Astrocyte of the cerebellum (primary cell): ENCODE measurements around the gene NTM.

ENCODE experiments used
- DNase-seq: peaks from one replicate; pipeline ENCODE4 v3.0.0-alpha.2; 2011; ENCODE audit warnings: low read depth
- H3K4me3 ChIP-seq: 2 replicates; pipeline ENCODE4 v1.5.1; 2011; ENCODE audit warnings: mild to moderate bottlenecking, low read depth, low read length, moderate library complexity
- CTCF ChIP-seq: IDR thresholded peaks from 2 replicates; pipeline ENCODE4 v1.5.1; 2012; ENCODE audit warnings: low read length, low read depth, moderate library complexity, mild to moderate bottlenecking; ENCODE audit errors: missing control alignments
- in situ Hi-C: cut with HindIII; loops from 2 replicates; pipeline ENCODE4 v1.10.0; 2017; ENCODE audit warnings: low sequenced_read_pairs

Gene NTM

GRCh38 chr11:131481971-131482370, 111.6 kb downstream of the NTM start:
- no peak overlapping the region for H3K4me3 ChIP-seq
- no peak for TF ChIP-seq CTCF
- no peak for DNase-seq
- in situ Hi-C loops, result loop anchor here (5.0 kb wide), 1 partner anchor 105 kb away; no protein-coding TSS in a partner anchor

DNA sequence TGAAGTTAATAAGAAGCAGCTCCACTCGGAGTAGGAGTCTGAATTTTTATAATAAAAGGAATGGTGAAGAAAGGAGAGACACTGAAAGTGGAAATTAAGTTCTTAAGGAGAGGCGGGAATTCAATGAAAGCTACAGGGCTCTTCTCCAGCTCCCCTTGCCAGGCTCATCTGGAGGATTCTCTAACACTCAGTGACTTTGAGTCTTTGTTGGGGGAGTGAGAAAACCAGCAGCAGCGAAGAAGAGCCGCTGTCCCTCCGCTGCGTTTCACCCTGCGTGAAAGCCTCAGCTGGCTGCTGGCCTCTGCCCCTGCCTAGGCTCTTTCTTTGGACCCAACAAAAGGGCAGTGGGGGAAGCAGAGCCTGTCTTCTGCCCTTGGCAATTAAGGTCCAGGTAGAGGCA, 113.0 kb downstream of the NTM start:
- in situ Hi-C loops, result loop anchor here (5.0 kb wide), 1 partner anchor 104 kb away; no protein-coding TSS in a partner anchor
- TF ChIP-seq CTCF, result no peak
- H3K4me3 ChIP-seq, result no peak overlapping the region
- DNase-seq, result no peak

- no peak for DNase-seq
- in situ Hi-C loops, result loop anchor here (5.0 kb wide), 1 partner anchor 103 kb away; no protein-coding TSS in a partner anchor
- no peak overlapping the region for H3K4me3 ChIP-seq
- no peak for TF ChIP-seq CTCF
Measured at GRCh38 chr11:131483877-131484276, 113.5 kb downstream of the NTM start.

GRCh38 chr11:131486100-131486499, 115.7 kb downstream of the NTM start:
- peak; percentile 23 for DNase-seq
- no peak overlapping the region for H3K4me3 ChIP-seq
- TF ChIP-seq CTCF, result no peak
- in situ Hi-C loops, result no loop called here

DNA sequence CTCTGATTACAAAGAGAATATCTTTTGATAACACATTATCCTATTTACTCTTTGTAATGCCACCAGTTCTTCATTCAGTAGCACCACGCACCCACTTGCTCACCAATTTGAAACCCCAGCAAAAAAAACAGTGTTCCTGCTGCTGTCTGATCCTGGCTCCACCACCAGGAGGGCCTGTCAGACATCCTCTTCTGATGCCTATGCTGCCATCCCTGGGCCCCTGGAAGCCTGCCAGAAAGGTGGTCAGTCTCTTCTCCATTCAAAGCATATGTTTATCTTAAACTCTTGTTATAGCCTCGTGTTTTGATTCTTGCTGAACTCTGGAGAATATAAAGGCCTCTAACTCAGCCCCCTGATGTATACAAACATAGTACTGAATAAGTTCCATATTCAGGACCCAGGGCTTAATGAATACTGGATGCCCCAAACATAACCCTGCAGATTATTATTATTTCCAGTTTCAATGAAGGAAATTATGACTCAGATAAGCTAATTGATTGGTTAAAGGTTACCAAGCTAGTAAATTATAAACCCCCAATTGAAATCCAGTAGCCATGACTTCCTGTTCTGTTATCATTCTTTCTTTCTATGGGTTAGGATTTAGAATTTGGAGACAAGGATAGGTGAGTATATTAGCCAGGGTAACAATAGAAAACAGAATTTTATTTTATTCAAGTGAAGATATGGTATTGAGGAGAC, 116.7 kb downstream of the NTM start:
- in situ Hi-C loops, result no loop called here
- no peak for TF ChIP-seq CTCF
- H3K4me3 ChIP-seq, result no peak overlapping the region
- DNase-seq, result no peak

GRCh38 chr11:131488238-131488637, 117.8 kb downstream of the NTM start:
- no peak overlapping the region for H3K4me3 ChIP-seq
- no peak for DNase-seq
- in situ Hi-C loops, result no loop called here
- no peak for TF ChIP-seq CTCF
